GM18526 (cell line): ENCODE results near the gene MISP3.
A peak's percentile ranks its signal among the peaks of the same experiment; 100 is the strongest.

Source experiments
- POLR2A ChIP-seq: IDR thresholded peaks from 3 replicates; pipeline ENCODE4 v1.6.1; 2011; ENCODE audit not compliant: insufficient read length; ENCODE audit errors: extremely low read depth

MISP3 gene

GRCh38 chr19:14070268-14071050 lies 2.1 kb upstream of the MISP3 start:
- no peak for TF ChIP-seq POLR2A

GRCh38 chr19:14073261-14073924 lies 807 bp downstream of the MISP3 start:
- no peak for TF ChIP-seq POLR2A

GRCh38 chr19:14073925-14074838 lies 1.6 kb downstream of the MISP3 start:
- TF ChIP-seq POLR2A: no peak

- no peak for TF ChIP-seq POLR2A
Measured at GRCh38 chr19:14078411-14078810, 5.8 kb downstream of the MISP3 start.

- peak; percentile 50 for TF ChIP-seq POLR2A
Measured at GRCh38 chr19:14080887-14081796, 8.6 kb downstream of the MISP3 start.

- no peak for TF ChIP-seq POLR2A
Measured at GRCh38 chr19:14081797-14082674, 9.4 kb downstream of the MISP3 start.

GRCh38 chr19:14082675-14082960 lies 10.0 kb downstream of the MISP3 start:
- TF ChIP-seq POLR2A: no peak

GRCh38 chr19:14085309-14085995 lies 12.9 kb downstream of the MISP3 start, which contains the start of gene C19orf67:
C19orf67 (minus strand) TSS chr19:14085783; CDS start chr19:14085627, 156 bp downstream.
- TF ChIP-seq POLR2A: no peak

- TF ChIP-seq POLR2A: no peak
Measured at GRCh38 chr19:14086098-14086497, 13.5 kb downstream of the MISP3 start.

GRCh38 chr19:14088634-14089411 lies 16.2 kb downstream of the MISP3 start:
- no peak for TF ChIP-seq POLR2A

GRCh38 chr19:14089412-14089661 lies 16.8 kb downstream of the MISP3 start:
- TF ChIP-seq POLR2A: no peak

GRCh38 chr19:14089662-14090508 lies 17.3 kb downstream of the MISP3 start:
- no peak for TF ChIP-seq POLR2A

- no peak for TF ChIP-seq POLR2A
Measured at GRCh38 chr19:14090509-14091080, 18.0 kb downstream of the MISP3 start, which contains the start of gene SAMD1. SAMD1 (minus strand) TSS chr19:14090751.
